K562 (cell line): ENCODE data around the gene ARHGAP26. TPM values are rescaled to one million over a fixed set of nuclear protein-coding genes. Genes with fewer than 3 reads are reported as not detected.

Experiments used
- ARID3A ChIP-seq: IDR thresholded peaks from 2 replicates; pipeline ENCODE4 v1.6.1; 2012; ENCODE audit warnings: low read depth, low read length, improper control_type of control experiment, borderline replicate concordance
- CBFA2T3 ChIP-seq: fragments of 450-650 bp; IDR thresholded peaks from 2 replicates; pipeline ENCODE4 v1.6.1; 2017
- CREB5 ChIP-seq: fragments of 250-450 bp; sonication (Bioruptor Pico); IDR thresholded peaks from 2 replicates; pipeline ENCODE4 v1.5.0; 2020; ENCODE audit warnings: mild to moderate bottlenecking
- MCM2 ChIP-seq: fragments of 450-650 bp; IDR thresholded peaks from 2 replicates; pipeline ENCODE4 v1.6.1; 2017; ENCODE audit warnings: low read depth, mild to moderate bottlenecking
- MXI1 ChIP-seq: IDR thresholded peaks from 2 replicates; pipeline ENCODE4 v1.6.1; 2011; ENCODE audit warnings: low read depth, mild to moderate bottlenecking, improper control_type of control experiment, low read length
- NR0B1 ChIP-seq: fragments of 450-650 bp; IDR thresholded peaks from one replicate; pipeline ENCODE4 v1.6.1; 2018; ENCODE audit warnings: mild to moderate bottlenecking, moderate library complexity; ENCODE audit not compliant: partially characterized antibody
- POLR3G ChIP-seq: IDR thresholded peaks from 2 replicates; pipeline ENCODE4 v1.6.1; 2011; ENCODE audit not compliant: insufficient read length, insufficient replicate concordance; ENCODE audit errors: extremely low read depth
- RBM34 ChIP-seq: fragments of 200-400 bp; formaldehyde crosslinking; IDR thresholded peaks from 2 replicates; pipeline ENCODE4 v1.6.1; 2018; ENCODE audit warnings: low read length, borderline replicate concordance; ENCODE audit not compliant: insufficient read depth
- RFX1 ChIP-seq: fragments of 450-650 bp; IDR thresholded peaks from 2 replicates; pipeline ENCODE4 v1.6.1; 2016; ENCODE audit warnings: mild to moderate bottlenecking, moderate library complexity
- TAL1 ChIP-seq: fragments of 450-650 bp; IDR thresholded peaks from 2 replicates; pipeline ENCODE4 v1.6.1; 2016; ENCODE audit warnings: mild to moderate bottlenecking
- TEAD1 ChIP-seq, 2 experiments: fragments of 450-650 bp in 1 of 2; sonication (generic) in 1 of 2; formaldehyde crosslinking; IDR thresholded peaks; 2 replicates each; pipeline versions ENCODE4 v1.4.0 to v1.8.0; 2020 to 2022; ENCODE audit warnings: mild to moderate bottlenecking in 2 of 2, missing genetic modification reagents in 1 of 2
- TEAD4 ChIP-seq, 2 experiments: sonication (generic) in 1 of 2; formaldehyde crosslinking in 1 of 2; IDR thresholded peaks; 2 replicates each; pipeline versions ENCODE4 v1.6.1 to v1.8.0; 2012 to 2022; ENCODE audit warnings: borderline replicate concordance in 1 of 2, inconsistent platforms in 1 of 2, low read length in 1 of 2, mild to moderate bottlenecking in 1 of 2, missing genetic modification reagents in 1 of 2
- ZNF133 ChIP-seq: fragments of 250-450 bp; sonication (Bioruptor Pico); IDR thresholded peaks from 2 replicates; pipeline ENCODE4 v1.4.0; 2020; ENCODE audit warnings: mild to moderate bottlenecking
- ZNF175 ChIP-seq: fragments of 200-800 bp; sonication (Bioruptor generic); IDR thresholded peaks from 2 replicates; pipeline ENCODE4 v1.6.1; 2016; ENCODE audit warnings: low read depth, mild to moderate bottlenecking, missing genetic modification characterization, missing compliant biosample characterization
- ZNF407 ChIP-seq: fragments of 450-650 bp; IDR thresholded peaks from 2 replicates; pipeline ENCODE4 v1.6.1; 2016; ENCODE audit warnings: low read depth
- ZNF717 ChIP-seq: fragments of 250-450 bp; sonication (Bioruptor Pico); IDR thresholded peaks from 2 replicates; pipeline ENCODE4 v1.5.0; 2021
- ZNF79 ChIP-seq: fragments of 250-450 bp; sonication (Bioruptor Pico); IDR thresholded peaks from 2 replicates; pipeline ENCODE4 v1.4.0; 2020; ENCODE audit warnings: low read depth, mild to moderate bottlenecking, moderate library complexity
- polyA plus RNA-seq, 8 experiments: library from polyadenylated mRNA; depleted of rRNA in 4 of 8; stranded (reverse) in 5 of 8; unstranded in 3 of 8; fragments of >200 nt; fragmentation: Nextera tagmentation in 2 of 8; fragmentation: Illumina TruSeq in 1 of 8; extraction: Ambion mirVana in 2 of 8; extraction: Trizol in 1 of 8; gene quantifications; 2 replicates each; pipeline versions ENCODE4 v1.2.1 to v1.2.3, GENCODE V29; 2011 to 2014; ENCODE audit warnings: inconsistent platforms in 1 of 8, missing spikeins in 1 of 8
- total RNA-seq, 7 experiments: library from RNA; depleted of rRNA in 6 of 7; stranded (reverse); fragments of >200 nt in 6 of 7; fragmentation: Illumina TruSeq in 2 of 7; extraction: Trizol in 2 of 7; gene quantifications; 2 replicates each; pipeline versions ENCODE4 v1.2.1 to v1.2.3, GENCODE V29; 2011 to 2021; ENCODE audit warnings: low replicate concordance in 1 of 7

Gene ARHGAP26
- total and polyA plus RNA-seq, 9 of the 15 experiments (the other 6 are each of a cell fraction or from before 2014, with no cell fraction given): 0.13 to 1.1 (median 0.55) TPM

GRCh38 chr5:143057580-143057999 lies 287.4 kb downstream of the ARHGAP26 start (continued):
- TF ChIP-seq ZNF717 (no peak), ZNF133 (no peak), CREB5 (CRISPR knock-in tag) (no peak), TAL1 (peak; percentile 41), ZNF407 (no peak), ARID3A (no peak), NR0B1 (no peak), TEAD1 (CRISPR knock-in tag; IDR thresholded peaks at IDR 0.05) (no peak), POLR3G (no peak), TEAD4 (IDR thresholded peaks at IDR 0.05; ENCODE audit: low read length) (peak; percentile 19; the same call in 1 of the 2 replicates), TEAD4 (CRISPR knock-in tag; IDR thresholded peaks at IDR 0.05; ENCODE audit: borderline replicate concordance) (no peak), RFX1 (no peak), RBM34 (no peak), CBFA2T3 (no peak), ZNF175 (CRISPR knock-in tag) (peak; percentile 89), ZNF79 (CRISPR knock-in tag) (peak; percentile 61; the same call in 1 of the 2 replicates), MXI1 (no peak), MCM2 (no peak)
